Upper lobe of left lung (tissue), 4 donors: ENCODE measurements around the gene CAMSAP1.

ENCODE experiments used
- CTCF ChIP-seq, 6 experiments: fragments of 450-650 bp in 4 of 6; fragments of 200-600 bp in 2 of 6; sonication (generic) in 2 of 6; IDR thresholded peaks; one replicate each; pipeline ENCODE4 v1.5.1; 2016 to 2019; ENCODE audit warnings: antibody characterized with exemption in 6 of 6
- POLR2A ChIP-seq, 4 donors: fragments of 450-650 bp; IDR thresholded peaks; one replicate each; pipeline ENCODE4 v1.5.1; 2016 to 2017; ENCODE audit warnings: antibody characterized with exemption in 4 of 4, mild to moderate bottlenecking in 2 of 4
- POLR2AphosphoS5 ChIP-seq, 2 donors: sonication (generic); formaldehyde crosslinking; IDR thresholded peaks; one replicate each; pipeline ENCODE4 v1.5.1; 2017; ENCODE audit warnings: antibody characterized with exemption in 2 of 2

- TF ChIP-seq CTCF (IDR thresholded peaks at IDR 0.05) (no peak), POLR2AphosphoS5 (IDR thresholded peaks at IDR 0.05) (no peak), POLR2A (IDR thresholded peaks at IDR 0.05) (no peak)
Observed at GRCh38 chr9:135830496-135830895, 76.8 kb downstream of the CAMSAP1 start.
